Type B pancreatic cell (in vitro differentiated cells): ENCODE data around the gene ATG7. TPM values are rescaled to one million over a fixed set of nuclear protein-coding genes. Genes with fewer than 3 reads are reported as not detected.

Source experiments
- DNase-seq: peaks from one replicate; pipeline ENCODE4 v3.0.0; 2021; ENCODE audit warnings: mixed read lengths; ENCODE audit not compliant: unreplicated experiment; ENCODE audit errors: extremely low spot score
- H3K27ac Mint-ChIP-seq: 2 replicates; pipeline ENCODE4 v1.8.0; 2021; ENCODE audit warnings: mild to moderate bottlenecking, mixed read lengths
- H3K27me3 Mint-ChIP-seq: 2 replicates; pipeline ENCODE4 v1.8.0; 2021; ENCODE audit warnings: mixed read lengths
- H3K36me3 Mint-ChIP-seq: 2 replicates; pipeline ENCODE4 v1.8.0; 2021; ENCODE audit warnings: mixed read lengths
- H3K4me1 Mint-ChIP-seq: one replicate; pipeline ENCODE4 v1.8.0; 2021; ENCODE audit warnings: mixed read lengths; ENCODE audit not compliant: unreplicated experiment
- H3K4me3 Mint-ChIP-seq: 2 replicates; pipeline ENCODE4 v1.8.0; 2021; ENCODE audit warnings: mild to moderate bottlenecking, mixed read lengths
- H3K9me3 Mint-ChIP-seq: 2 replicates; pipeline ENCODE4 v1.8.0; 2021; ENCODE audit warnings: mixed read lengths
- total RNA-seq: library from RNA; stranded (reverse); gene quantifications from 2 replicates; pipeline ENCODE4 v1.2.1, GENCODE V29; 2021; ENCODE audit warnings: low replicate concordance
- TF ChIP-seq, protein P1 (sequence below): fragments of 200-600 bp; sonication (generic); conservative IDR thresholded peaks from 2 replicates; pipeline ENCODE4 v1.5.0; 2021; ENCODE audit warnings: antibody characterized with exemption, mild to moderate bottlenecking

ATG7 gene
- total RNA-seq, 1 donor from 2014 or later = 32.4 TPM

DNA sequence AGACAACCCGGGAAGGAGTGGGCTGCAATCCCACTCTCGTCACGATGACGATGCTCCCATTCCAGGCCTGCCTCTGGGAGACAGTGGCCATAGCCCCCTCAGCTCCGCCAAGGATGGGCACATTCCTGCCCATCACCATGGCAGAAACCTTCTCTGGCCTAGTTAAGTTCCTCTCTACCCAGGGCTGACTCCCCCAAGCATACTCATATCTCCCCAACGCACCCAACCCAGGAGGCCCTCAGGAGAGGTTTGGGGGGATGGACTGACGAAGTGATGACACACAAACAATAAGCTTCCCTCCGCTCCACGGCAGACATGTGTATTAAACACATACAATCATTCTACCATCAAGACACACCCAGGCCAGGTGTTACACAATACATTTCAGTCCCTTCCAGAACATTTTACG lies 311.4 kb downstream of the ATG7 start:
- Mint-ChIP-seq H3K27ac (peak overlapping the region; percentile 89), H3K4me1 (peaks cover 86% of the 10 kb centered on the region), H3K36me3 (peaks cover 47% of the 10 kb centered on the region), H3K4me3 (peak overlapping the region; percentile 71), H3K9me3 (no peaks in the 10 kb centered on the region), H3K27me3 (no peaks in the 10 kb centered on the region)
- no peak for DNase-seq
- TF ChIP-seq, protein P1, sequence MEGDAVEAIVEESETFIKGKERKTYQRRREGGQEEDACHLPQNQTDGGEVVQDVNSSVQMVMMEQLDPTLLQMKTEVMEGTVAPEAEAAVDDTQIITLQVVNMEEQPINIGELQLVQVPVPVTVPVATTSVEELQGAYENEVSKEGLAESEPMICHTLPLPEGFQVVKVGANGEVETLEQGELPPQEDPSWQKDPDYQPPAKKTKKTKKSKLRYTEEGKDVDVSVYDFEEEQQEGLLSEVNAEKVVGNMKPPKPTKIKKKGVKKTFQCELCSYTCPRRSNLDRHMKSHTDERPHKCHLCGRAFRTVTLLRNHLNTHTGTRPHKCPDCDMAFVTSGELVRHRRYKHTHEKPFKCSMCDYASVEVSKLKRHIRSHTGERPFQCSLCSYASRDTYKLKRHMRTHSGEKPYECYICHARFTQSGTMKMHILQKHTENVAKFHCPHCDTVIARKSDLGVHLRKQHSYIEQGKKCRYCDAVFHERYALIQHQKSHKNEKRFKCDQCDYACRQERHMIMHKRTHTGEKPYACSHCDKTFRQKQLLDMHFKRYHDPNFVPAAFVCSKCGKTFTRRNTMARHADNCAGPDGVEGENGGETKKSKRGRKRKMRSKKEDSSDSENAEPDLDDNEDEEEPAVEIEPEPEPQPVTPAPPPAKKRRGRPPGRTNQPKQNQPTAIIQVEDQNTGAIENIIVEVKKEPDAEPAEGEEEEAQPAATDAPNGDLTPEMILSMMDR = no peak

DNA sequence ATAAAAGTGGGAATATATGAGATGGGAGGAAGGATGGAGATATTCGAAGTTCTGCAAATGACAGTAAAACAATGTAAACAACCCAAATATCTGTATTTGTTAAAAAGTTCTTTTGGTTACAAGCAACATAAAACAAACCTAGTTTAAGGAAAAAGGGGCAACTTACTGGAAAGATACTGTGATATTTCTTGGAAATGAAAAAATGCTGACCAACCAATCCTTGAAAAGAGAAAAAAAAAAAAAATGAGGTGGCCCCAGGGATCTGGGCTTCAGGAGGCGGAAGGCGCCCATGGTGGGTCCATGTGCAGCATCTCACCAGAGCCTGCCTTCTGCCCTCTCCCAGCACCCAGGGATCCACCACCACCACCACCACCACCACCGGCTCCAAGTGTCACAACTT lies 312.4 kb downstream of the ATG7 start:
- DNase-seq = no peak
- no peaks in the 10 kb centered on the region for H3K9me3 Mint-ChIP-seq
- H3K36me3 Mint-ChIP-seq = peaks cover 52% of the 10 kb centered on the region
- TF ChIP-seq, protein P1 = no peak
- H3K4me3 Mint-ChIP-seq = peak overlapping the region; percentile 71
- H3K27me3 Mint-ChIP-seq = no peaks in the 10 kb centered on the region
- H3K4me1 Mint-ChIP-seq = peaks cover 92% of the 10 kb centered on the region
- peak overlapping the region; percentile 32 for H3K27ac Mint-ChIP-seq

DNA sequence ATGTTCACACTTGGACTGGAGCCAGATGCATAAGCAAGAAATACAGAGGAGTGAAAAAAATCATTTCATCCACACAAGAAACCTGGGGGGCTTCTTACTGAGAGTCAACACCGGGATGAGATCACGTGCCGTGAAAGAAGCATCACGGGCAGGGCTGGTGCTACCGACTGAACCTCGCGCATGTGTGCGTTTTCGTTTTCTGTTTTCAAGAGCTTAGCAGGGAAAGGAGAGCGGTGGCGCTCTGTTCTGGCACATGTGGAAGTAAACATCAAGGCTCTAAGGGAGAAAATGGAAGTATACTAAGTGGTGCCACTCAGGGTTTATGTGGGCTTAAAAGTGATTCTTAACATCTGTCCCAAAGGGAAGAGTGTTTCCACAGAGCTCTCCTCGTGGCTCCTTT lies 315.6 kb downstream of the ATG7 start:
- Mint-ChIP-seq H3K27me3 (no peaks in the 10 kb centered on the region), H3K9me3 (no peaks in the 10 kb centered on the region), H3K4me3 (peak overlapping the region; percentile 7), H3K27ac (peak overlapping the region; percentile 37), H3K4me1 (peaks cover 91% of the 10 kb centered on the region), H3K36me3 (peaks cover 42% of the 10 kb centered on the region)
- DNase-seq = no peak
- TF ChIP-seq, protein P1 = no peak

DNA sequence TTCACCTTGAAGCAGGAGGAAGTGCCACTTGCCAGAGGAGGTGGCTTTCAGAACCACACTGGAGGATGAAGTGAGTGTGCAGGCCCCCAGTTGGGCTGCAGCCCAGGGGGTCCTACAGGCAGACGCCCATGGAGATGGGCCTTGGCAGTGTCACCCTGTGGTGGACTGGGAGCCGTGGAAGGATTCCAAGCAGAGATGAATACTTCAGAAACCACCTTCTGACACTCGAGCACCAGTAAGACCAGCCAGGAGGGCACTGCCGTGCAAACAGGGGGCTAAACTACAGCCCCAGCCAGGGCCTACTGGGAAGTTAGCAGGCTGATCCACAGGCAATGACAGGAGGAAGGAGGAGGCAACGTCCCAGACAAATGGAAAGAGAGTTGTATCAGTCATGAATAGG lies 316.1 kb downstream of the ATG7 start:
- DNase-seq = no peak
- Mint-ChIP-seq H3K27ac (peak overlapping the region; percentile 37), H3K4me1 (peaks cover 91% of the 10 kb centered on the region), H3K27me3 (no peaks in the 10 kb centered on the region), H3K9me3 (no peaks in the 10 kb centered on the region), H3K36me3 (peaks cover 44% of the 10 kb centered on the region), H3K4me3 (peak overlapping the region; percentile 61)
- TF ChIP-seq, protein P1 = no peak

DNA sequence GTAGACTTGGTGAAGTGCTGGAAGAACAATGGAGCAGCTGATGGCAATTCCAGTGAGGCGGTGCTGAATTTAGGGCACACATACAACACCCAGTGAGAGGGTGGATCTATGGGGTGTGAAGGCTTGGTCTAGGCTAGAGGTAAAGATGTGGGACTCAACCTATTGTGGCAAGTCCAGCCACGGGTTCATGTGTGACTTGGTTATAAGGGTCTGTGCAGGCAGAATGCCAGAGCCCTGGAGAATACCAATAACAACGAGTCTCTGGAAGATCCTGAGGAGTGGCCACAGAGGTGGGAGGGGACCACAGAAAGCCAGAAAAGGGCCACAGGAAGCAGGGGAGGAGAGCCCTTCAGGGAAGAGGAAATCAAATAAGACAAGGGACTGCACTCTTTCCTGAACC lies 316.6 kb downstream of the ATG7 start:
- peaks cover 91% of the 10 kb centered on the region for H3K4me1 Mint-ChIP-seq
- peak overlapping the region; percentile 37 for H3K27ac Mint-ChIP-seq
- TF ChIP-seq, protein P1 = no peak
- DNase-seq = no peak
- peak overlapping the region; percentile 61 for H3K4me3 Mint-ChIP-seq
- H3K27me3 Mint-ChIP-seq = no peaks in the 10 kb centered on the region
- H3K36me3 Mint-ChIP-seq = peaks cover 47% of the 10 kb centered on the region
- no peaks in the 10 kb centered on the region for H3K9me3 Mint-ChIP-seq

DNA sequence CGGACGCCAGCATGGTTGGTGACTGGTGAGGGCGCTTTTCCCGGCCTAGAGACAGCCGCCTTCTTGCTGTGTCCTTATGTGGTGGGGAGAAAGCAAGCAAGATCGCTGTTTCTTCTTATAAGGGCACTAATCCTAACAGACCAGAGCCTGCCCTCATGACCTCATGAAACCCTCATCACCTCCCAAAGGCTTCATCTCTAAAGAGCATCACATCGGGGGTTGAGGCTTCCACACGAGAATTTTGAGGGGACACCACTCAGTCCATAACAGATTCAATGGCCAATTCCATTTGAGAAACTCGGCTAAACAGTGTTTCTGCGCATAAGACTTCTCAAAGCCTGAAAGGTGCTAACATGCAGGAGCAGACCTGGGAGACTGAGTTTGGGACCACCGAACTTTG lies 317.5 kb downstream of the ATG7 start:
- Mint-ChIP-seq H3K4me3 (no peak overlapping the region), H3K36me3 (peaks cover 48% of the 10 kb centered on the region), H3K4me1 (peaks cover 89% of the 10 kb centered on the region), H3K27ac (peak overlapping the region; percentile 91), H3K9me3 (no peaks in the 10 kb centered on the region), H3K27me3 (no peaks in the 10 kb centered on the region)
- no peak for DNase-seq
- TF ChIP-seq, protein P1 = no peak
